Transverse colon (tissue), 4 donors: Measurements from ENCODE around the gene CCNY.

Experiments used
- CTCF ChIP-seq, 5 experiments: fragments of 200-600 bp in 3 of 5; fragments of 450-650 bp in 2 of 5; sonication (generic) in 3 of 5; IDR thresholded peaks; 1 replicate in 2 of 5; 2 replicates in 3 of 5; pipeline ENCODE4 v1.5.1; 2016 to 2017; ENCODE audit warnings: antibody characterized with exemption in 5 of 5, inconsistent platforms in 3 of 5, mild to moderate bottlenecking in 2 of 5, moderate library complexity in 1 of 5
- POLR2A ChIP-seq: fragments of 450-650 bp; IDR thresholded peaks from one replicate; pipeline ENCODE4 v1.6.1; 2016; ENCODE audit warnings: antibody characterized with exemption, mild to moderate bottlenecking, moderate library complexity
- POLR2AphosphoS5 ChIP-seq, 3 donors: sonication (generic); formaldehyde crosslinking; IDR thresholded peaks; one replicate each; pipeline ENCODE4 v1.6.1; 2016; ENCODE audit warnings: antibody characterized with exemption in 3 of 3

GRCh38 chr10:35614312-35614711 lies 278.0 kb downstream of the CCNY start:
- no peak for TF ChIP-seq POLR2A
- TF ChIP-seq CTCF (IDR thresholded peaks at IDR 0.05) = no peak
- no peak for TF ChIP-seq POLR2AphosphoS5 (IDR thresholded peaks at IDR 0.05)
